ENCODE results near the gene COL4A6. TPM values are rescaled to one million over a fixed set of nuclear protein-coding genes. Genes with fewer than 3 reads are reported as not detected.
"Not testable (repeated sequence)": the region's sequence is repeated elsewhere in the genome, so short reads cannot be mapped to it uniquely, and the experiment has no call there.

The COL4A6 gene
- total and polyA plus RNA-seq, 10 of the 15 experiments (the other 5 are each of a cell fraction or from before 2014, with no cell fraction given), result 0.02 to 0.56 (median 0.05) TPM; not detected in 3

GRCh38 chrX:108481528-108481927 is 43.3 kb upstream of the COL4A6 start:
- H3K79me2 ChIP-seq (ENCODE audit: control insufficient read depth, insufficient read depth, low read length); POLR2A ChIA-PET: not testable (repeated sequence)

GRCh38 chrX:108473979-108474378 is 35.8 kb upstream of the COL4A6 start:
- POLR2A ChIA-PET, result no interaction called here
- DNase-seq (ENCODE audit: low read depth, low spot score) (no peak), FAIRE-seq (no peak), ATAC-seq (no peak)
- no peaks in the 10 kb centered on the region for H3K36me3 ChIP-seq (ENCODE audit: control insufficient read depth in 2 of 2, insufficient read depth in 2 of 2, low read length in 1 of 2)
- H3K27me3 ChIP-seq (replicated peaks in 1 of 2; ENCODE audit: control insufficient read depth in 2 of 2, insufficient read depth in 2 of 2, low read length in 1 of 2), result no peaks in the 10 kb centered on the region
- intact Hi-C loops (cut with micrococcal nuclease; ENCODE audit: unreplicated experiment) (no loop called here), in situ Hi-C loops (cut with MboI) (no loop called here)
- H3K4me2 ChIP-seq (ENCODE audit: control insufficient read depth, insufficient read depth), result no peak overlapping the region
- no peak overlapping the region for H3K27ac ChIP-seq (ENCODE audit: control insufficient read depth, insufficient read depth)
- RAD21 ChIA-PET (ENCODE audit: unreplicated experiment), result no interaction called here
- no peaks in the 10 kb centered on the region for H3K79me2 ChIP-seq (ENCODE audit: control insufficient read depth, insufficient read depth, low read length)
- TF ChIP-seq SMAD5 (IDR thresholded peaks at IDR 0.05; ENCODE audit: low read depth) (no peak), EED (IDR thresholded peaks at IDR 0.05; ENCODE audit: low read depth) (no peak), SREBF1 (IDR thresholded peaks at IDR 0.05; ENCODE audit: low read length) (no peak), POLR2AphosphoS5 (IDR thresholded peaks at IDR 0.05; ENCODE audit: low read length) (no peak), FOXK2 (IDR thresholded peaks at IDR 0.05) (no peak), ZBED1 (IDR thresholded peaks at IDR 0.05; ENCODE audit: borderline replicate concordance) (no peak), RELA (IDR thresholded peaks at IDR 0.05; ENCODE audit: borderline replicate concordance, partially characterized antibody) (no peak), CHD2 (IDR thresholded peaks at IDR 0.05; ENCODE audit: borderline replicate concordance, low read depth, low read length) (no peak), TARDBP (IDR thresholded peaks at IDR 0.05; ENCODE audit: borderline replicate concordance) (no peak), BACH1 (IDR thresholded peaks at IDR 0.05; ENCODE audit: borderline replicate concordance) (no peak), IKZF1 (conservative IDR thresholded peaks at IDR 0.05) (no peak), RFX5 (IDR thresholded peaks at IDR 0.05; ENCODE audit: low read depth, low read length) (no peak), STAT1 (conservative IDR thresholded peaks at IDR 0.05) (no peak)
- TF ChIP-seq, protein P1, sequence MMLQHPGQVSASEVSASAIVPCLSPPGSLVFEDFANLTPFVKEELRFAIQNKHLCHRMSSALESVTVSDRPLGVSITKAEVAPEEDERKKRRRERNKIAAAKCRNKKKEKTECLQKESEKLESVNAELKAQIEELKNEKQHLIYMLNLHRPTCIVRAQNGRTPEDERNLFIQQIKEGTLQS (IDR thresholded peaks at IDR 0.05; ENCODE audit: borderline replicate concordance, extremely low read depth, low read depth, low read length), result no peak
- no peak overlapping the region for H3K9ac ChIP-seq (ENCODE audit: control insufficient read depth, insufficient read depth, low read length)
- CTCF ChIA-PET, result no interaction called here
- no peaks in the 10 kb centered on the region for H3K9me3 ChIP-seq (replicated peaks; ENCODE audit: control insufficient read depth, insufficient read depth, low read length)
- H3K4me3 ChIP-seq, result no peak overlapping the region
- no peaks in the 10 kb centered on the region for H3K4me1 ChIP-seq (ENCODE audit: control insufficient read depth, insufficient read depth, low read length)
- no peak overlapping the region for H2AFZ ChIP-seq (ENCODE audit: control insufficient read depth, low read depth, low read length)
- H4K20me1 ChIP-seq (ENCODE audit: control insufficient read depth, insufficient read depth), result no peaks in the 10 kb centered on the region
- SMC1A ChIA-PET (ENCODE audit: uncharacterized antibody, unreplicated experiment), result no interaction called here
- no TSS peak for BruUV-seq (replicated peaks)

More at GRCh38 chrX:108481528-108481927, 43.3 kb upstream of the COL4A6 start:
- H3K27ac ChIP-seq (ENCODE audit: control insufficient read depth, insufficient read depth); CTCF ChIA-PET; DNase-seq (ENCODE audit: low read depth, low spot score); H2AFZ ChIP-seq (ENCODE audit: control insufficient read depth, low read depth, low read length); SMC1A ChIA-PET (ENCODE audit: uncharacterized antibody, unreplicated experiment); ATAC-seq; FAIRE-seq; in situ Hi-C loops (cut with MboI); H4K20me1 ChIP-seq (ENCODE audit: control insufficient read depth, insufficient read depth); H3K4me2 ChIP-seq (ENCODE audit: control insufficient read depth, insufficient read depth); H3K4me3 ChIP-seq; H3K9ac ChIP-seq (ENCODE audit: control insufficient read depth, insufficient read depth, low read length); BruUV-seq (replicated peaks); H3K9me3 ChIP-seq (replicated peaks; ENCODE audit: control insufficient read depth, insufficient read depth, low read length); H3K27me3 ChIP-seq (replicated peaks in 1 of 2; ENCODE audit: control insufficient read depth in 2 of 2, insufficient read depth in 2 of 2, low read length in 1 of 2); RAD21 ChIA-PET (ENCODE audit: unreplicated experiment); H3K36me3 ChIP-seq (ENCODE audit: control insufficient read depth in 2 of 2, insufficient read depth in 2 of 2, low read length in 1 of 2); H3K4me1 ChIP-seq (ENCODE audit: control insufficient read depth, insufficient read depth, low read length); intact Hi-C loops (cut with micrococcal nuclease; ENCODE audit: unreplicated experiment): not testable (repeated sequence)
- 29% methylated on average over 6 of the region's 6 CpGs for whole genome bisulfite sequencing (ENCODE audit: insufficient coverage, insufficient replicate concordance, low lambda C conversion rate, missing lambda C conversion rate)
